HG02938 (cell line): Measurements from ENCODE around the gene KRT1.
"Not testable (repeated sequence)": the region's sequence is repeated elsewhere in the genome, so short reads cannot be mapped to it uniquely, and the experiment has no call there.

Experiments
- ATAC-seq: cut with Tn5 transposase; IDR thresholded peaks from one replicate; pipeline ENCODE4 v1.9.1; 2021; ENCODE audit warnings: mild to moderate bottlenecking, moderate library complexity; ENCODE audit not compliant: unreplicated experiment

The KRT1 gene

GRCh38 chr12:52680363-52680762 is at the start of gene KRT1:
TSS of gene KRT1 (minus strand) at chr12:52680407. CDS start at chr12:52680348, 59 bp downstream.
- ATAC-seq: no peak

GRCh38 chr12:52729147-52729546 is 48.9 kb upstream of the KRT1 start:
- no peak for ATAC-seq

GRCh38 chr12:52728374-52728773 is 48.2 kb upstream of the KRT1 start:
- no peak for ATAC-seq

- no peak for ATAC-seq
These were observed 46.8 kb upstream of the KRT1 start for GRCh38 chr12:52727037-52727436.

- ATAC-seq: no peak
These were observed 46.2 kb upstream of the KRT1 start for GRCh38 chr12:52726451-52726850.

- no peak for ATAC-seq
These were observed 44.2 kb upstream of the KRT1 start for GRCh38 chr12:52724384-52724783.

- no peak for ATAC-seq
These were observed 42.5 kb upstream of the KRT1 start for GRCh38 chr12:52722680-52723079.

- ATAC-seq: no peak
These were observed 41.7 kb upstream of the KRT1 start for GRCh38 chr12:52721838-52722470.

GRCh38 chr12:52720365-52720886 is 40.2 kb upstream of the KRT1 start:
- ATAC-seq: no peak

- no peak for ATAC-seq
These were observed 35.9 kb upstream of the KRT1 start for GRCh38 chr12:52716061-52716460.

- ATAC-seq: no peak
These were observed 35.2 kb upstream of the KRT1 start for GRCh38 chr12:52715416-52715815.

GRCh38 chr12:52714887-52715281 is 34.7 kb upstream of the KRT1 start:
- ATAC-seq: no peak

GRCh38 chr12:52713960-52714886 is 34.0 kb upstream of the KRT1 start:
- no peak for ATAC-seq

- not testable (repeated sequence) for ATAC-seq
These were observed 31.9 kb upstream of the KRT1 start for GRCh38 chr12:52712122-52712521.

GRCh38 chr12:52710730-52711129 is 30.5 kb upstream of the KRT1 start:
- no peak for ATAC-seq

GRCh38 chr12:52708010-52708409 is 27.8 kb upstream of the KRT1 start:
- no peak for ATAC-seq

- ATAC-seq: no peak
These were observed 24.3 kb upstream of the KRT1 start for GRCh38 chr12:52704464-52704863.

- no peak for ATAC-seq
These were observed 23.7 kb upstream of the KRT1 start for GRCh38 chr12:52703878-52704277.

- ATAC-seq: no peak
These were observed 23.2 kb upstream of the KRT1 start, which contains the start of gene KRT77 for GRCh38 chr12:52703424-52703823. TSS of gene KRT77 (minus strand) at chr12:52703524. CDS start at chr12:52703434, 90 bp downstream.

- no peak for ATAC-seq
These were observed 22.1 kb upstream of the KRT1 start for GRCh38 chr12:52702338-52702737.

- no peak for ATAC-seq
These were observed 21.1 kb upstream of the KRT1 start for GRCh38 chr12:52701281-52701680.

- ATAC-seq: no peak
These were observed 19.8 kb upstream of the KRT1 start for GRCh38 chr12:52699960-52700359.
